G401.6 (cell line): ENCODE measurements around the gene ZBED2.
"Not testable (repeated sequence)": the region's sequence is repeated elsewhere in the genome, so short reads cannot be mapped to it uniquely, and the experiment has no call there.

Experiments used
- FAIRE-seq: peaks from 2 replicates; lab custom pipeline; 2012; peaks lifted over from hg19 to GRCh38; lab: Jason Lieb, UNC

ZBED2 gene, protein sequence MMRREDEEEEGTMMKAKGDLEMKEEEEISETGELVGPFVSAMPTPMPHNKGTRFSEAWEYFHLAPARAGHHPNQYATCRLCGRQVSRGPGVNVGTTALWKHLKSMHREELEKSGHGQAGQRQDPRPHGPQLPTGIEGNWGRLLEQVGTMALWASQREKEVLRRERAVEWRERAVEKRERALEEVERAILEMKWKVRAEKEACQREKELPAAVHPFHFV

DNA sequence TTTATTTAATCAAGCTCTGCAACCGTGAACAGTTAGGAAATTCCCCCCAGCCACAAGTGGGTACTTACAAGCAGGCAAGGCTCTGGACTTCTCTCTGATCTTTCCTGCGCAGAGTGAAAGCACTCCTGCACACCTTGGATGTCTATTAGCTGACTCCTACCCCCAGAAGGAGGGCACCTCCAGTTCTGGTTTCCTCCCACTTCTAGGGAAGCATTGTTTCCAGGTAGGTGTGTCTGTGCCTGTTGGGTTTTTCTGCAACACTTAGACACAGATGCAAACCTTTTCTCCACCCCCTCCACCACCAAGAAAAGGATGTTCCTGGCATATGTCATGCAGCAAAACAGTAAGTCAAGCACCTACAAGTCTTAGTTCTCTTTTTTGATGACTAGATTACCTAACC, at the start of gene ZBED2:
ZBED2 (minus strand) TSS at position 115 of the 400 bp plus-strand sequence. CDS start 1,145 bp downstream, outside the sequence.
- no peak for FAIRE-seq

DNA sequence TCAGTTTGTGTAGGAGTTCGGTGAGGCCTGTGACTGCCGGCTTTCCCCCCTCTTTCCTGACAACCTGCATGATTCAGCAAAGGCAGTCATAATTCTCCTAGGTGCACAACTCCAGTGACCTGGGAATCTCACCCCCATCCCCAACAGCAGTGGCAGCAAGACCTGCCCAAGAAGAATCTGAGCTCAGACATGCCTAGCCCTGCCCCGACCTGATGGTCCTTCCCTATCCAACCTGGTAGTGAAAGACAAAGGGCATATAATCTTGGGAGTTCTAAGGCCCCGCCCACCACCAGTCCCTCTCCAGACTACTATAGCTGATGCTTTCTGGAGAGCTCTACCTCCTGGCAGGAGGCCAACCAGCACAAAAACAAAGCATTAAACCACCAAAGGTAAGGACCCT, 44.2 kb upstream of the ZBED2 start:
- FAIRE-seq, result no peak

DNA sequence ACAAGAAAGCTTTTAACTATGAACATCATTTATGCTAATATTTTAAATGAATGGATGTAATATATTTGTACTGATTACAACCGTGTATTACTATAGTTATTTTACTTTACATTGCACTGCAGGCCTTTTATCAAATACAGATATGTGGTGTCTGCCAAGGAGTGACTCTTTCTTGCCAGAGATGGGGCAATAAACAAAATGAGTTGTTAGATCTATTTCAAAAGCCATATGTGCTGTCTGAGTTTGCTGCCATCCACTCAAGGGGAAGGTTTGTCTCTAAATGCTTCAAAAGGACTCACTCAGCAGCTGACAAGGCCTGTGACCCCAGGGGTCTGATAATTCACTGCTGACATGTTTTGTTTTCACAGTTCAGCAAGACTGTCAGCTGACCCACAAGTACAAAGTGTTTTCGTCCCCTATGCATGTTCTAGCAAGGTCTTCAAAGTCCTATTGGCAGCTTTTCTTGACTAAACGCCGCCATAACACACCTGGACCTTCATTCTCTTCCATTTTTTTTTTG, 41.3 kb upstream of the ZBED2 start:
- FAIRE-seq, result no peak

DNA sequence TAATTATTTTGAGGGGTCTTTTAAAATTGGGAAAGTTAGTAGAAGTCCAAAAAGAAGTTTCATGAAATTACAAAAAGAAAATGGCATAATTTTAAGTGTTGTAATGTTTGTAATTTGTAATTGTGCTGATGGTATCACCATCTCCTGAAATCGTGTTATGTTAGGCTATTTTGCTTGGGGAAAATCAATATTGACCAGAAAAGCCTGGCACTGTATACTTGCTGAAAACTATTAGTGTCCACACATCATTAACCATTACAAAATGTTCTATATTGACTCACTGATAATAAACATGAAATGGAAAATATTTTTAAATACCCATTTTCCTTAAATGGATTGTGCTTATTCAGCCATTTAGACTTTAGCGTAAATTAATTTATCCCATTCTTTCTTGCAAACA, 40.3 kb upstream of the ZBED2 start:
- no peak for FAIRE-seq

DNA sequence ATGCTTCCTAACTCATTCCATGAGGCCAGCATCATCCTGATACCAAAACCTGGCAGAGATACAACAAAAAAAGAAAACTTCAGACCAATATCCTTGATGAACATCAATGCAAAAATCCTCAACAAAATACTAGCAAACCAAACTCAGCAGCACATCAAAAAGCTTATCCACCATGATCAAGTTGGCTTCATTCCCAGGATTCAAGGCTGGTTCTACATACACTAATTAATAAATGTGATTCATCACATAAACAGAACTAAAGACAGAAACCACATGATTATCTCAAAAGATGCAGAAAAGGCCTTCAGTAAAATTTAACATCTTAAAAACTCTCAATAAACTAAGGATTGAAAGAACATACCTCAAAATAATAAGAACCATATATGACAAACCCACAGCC, 35.5 kb upstream of the ZBED2 start:
- FAIRE-seq, result not testable (repeated sequence)

DNA sequence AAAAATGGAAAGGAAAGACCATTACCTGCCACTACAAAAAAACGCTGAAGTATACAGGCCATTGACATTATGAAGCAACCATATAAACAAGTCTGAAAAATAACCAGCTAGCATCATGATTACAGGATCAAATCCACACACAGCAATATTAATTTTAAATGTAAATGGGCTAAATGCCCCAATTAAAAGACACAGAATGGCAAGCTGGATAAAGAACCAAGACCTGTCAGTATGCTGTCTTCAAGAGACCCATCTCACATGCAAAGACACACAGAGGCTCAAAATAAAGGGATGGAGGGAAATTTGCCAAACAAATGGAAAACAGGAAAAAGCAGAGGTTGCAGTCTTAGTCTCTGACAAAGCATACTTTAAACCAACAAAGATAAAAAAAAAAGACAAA, 33.9 kb upstream of the ZBED2 start:
- FAIRE-seq, result not testable (repeated sequence)

DNA sequence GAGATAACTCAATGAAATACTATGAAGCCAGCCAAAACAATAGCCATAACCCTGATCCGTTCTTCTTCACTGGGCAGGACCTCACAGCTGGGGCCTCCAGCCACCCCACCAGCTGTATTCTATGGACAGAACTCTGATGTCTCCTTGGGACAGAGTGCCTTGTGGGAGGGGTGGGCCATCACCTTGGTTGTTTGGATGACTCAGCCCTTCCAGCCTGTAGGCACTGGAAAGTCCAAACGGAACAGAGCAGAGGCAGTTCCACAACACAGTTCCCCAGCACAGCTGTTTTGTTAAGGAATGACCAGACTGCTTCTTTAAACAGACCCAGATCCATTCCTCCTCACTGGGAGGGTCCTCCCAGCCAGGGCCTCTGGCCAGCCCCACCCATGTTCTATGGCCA, 31.9 kb upstream of the ZBED2 start:
- no peak for FAIRE-seq

DNA sequence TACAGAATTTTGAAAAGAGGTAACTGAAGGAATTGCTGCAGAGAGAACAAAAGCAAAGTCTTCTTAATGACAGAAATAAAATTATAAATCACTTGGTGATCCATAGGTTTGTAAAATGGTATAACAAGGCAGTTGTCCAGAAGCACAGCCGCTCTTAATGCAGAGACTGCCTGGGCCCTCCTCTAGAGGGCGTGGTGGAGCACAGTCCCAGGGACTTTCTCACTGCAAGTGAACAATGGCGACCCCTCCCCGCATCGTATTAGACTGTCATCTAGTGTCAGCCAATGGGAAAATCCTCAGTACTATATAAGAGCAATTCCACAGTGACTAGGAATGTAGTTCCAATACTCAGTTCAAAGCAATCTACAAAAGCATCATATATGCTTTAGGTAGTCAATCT, 26.4 kb upstream of the ZBED2 start:
- no peak for FAIRE-seq

DNA sequence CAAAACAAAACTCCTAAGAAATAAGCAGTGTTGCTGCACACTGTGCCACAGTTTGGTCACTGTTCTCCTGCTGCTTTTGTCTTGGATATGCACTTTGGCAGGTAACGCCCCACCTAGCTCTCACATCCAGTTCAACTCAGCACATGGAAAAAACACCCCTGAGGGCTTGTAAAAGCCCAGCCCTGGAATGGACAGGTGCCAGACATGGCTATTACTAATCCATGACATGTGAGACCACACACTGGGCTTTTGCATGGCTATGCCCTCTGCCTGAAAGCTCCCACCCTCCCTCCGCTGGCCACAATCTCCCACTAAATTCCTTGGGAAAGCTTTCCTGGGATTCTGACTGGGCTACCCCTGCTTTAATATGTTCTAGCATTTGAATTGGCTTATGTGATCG, 24.7 kb upstream of the ZBED2 start:
- FAIRE-seq, result no peak

DNA sequence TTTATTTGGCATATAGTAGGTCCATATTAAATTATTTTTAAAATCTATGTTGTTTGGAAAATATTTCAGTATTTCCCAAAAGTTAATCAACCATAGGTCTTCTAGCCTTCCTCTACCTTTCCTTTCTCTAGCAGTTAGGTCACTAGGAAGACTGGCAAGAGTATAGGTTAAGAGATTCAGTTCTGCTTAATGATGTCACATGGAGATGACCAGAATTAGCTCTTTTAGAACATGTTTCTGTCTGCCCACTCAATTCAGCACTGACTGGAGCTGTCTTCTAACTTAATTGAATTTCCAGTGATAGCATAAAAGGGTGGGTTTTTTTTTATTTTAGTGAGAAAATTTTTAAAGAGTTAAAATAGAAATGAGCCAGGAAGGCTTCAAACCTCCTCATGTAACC, 23.8 kb upstream of the ZBED2 start:
- FAIRE-seq, result no peak

DNA sequence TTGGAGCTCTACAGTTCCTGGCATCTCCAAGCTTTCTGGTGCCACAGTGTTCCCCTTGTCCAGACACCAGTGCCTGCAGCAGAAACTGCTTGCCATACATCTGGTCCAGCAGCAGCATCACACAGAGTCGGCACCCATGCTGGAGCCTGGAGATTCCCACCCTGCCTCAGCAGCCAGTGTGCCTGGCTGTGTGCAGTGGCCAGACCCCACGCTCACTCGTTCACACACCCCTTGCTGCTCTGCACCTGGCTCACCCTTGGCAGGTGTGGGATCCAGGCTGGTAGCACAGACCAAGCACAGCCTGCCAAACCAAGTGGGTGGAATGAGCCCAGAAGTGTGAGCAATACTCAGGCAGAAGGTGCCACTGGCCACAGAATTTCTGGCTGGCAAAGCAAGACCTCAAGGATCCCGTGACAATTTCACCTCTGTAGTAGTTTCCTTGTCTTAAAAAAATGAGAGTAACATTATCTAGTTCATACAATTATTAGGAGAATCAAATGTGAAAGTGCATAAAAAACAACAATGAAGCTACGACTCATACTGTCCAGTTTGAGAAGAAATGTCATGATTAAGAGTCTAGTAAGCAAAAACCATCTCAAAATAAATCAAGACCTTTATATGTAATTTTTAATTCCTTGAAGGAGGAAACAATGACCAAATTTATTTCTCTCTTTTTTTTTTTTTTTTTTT, 22.9 kb upstream of the ZBED2 start:
- FAIRE-seq, result no peak

DNA sequence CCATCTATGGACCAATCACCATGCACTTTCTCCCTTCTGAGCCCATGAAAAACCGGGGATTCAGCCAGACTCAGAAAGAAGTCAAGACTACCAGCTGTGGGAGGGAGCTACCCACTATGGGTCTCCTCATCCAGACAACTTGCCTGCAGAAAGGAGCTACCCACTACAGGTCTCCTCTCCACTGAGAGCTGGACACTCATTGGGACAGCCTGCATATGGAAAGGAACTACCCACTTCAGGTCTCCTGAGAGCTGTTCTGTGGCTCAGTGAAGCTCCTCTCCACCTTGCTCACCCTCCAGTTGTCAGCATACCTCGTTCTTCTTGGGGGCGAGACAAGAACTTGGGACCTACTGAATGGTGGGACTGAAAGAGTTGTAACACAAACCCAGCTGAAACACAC, 22.3 kb upstream of the ZBED2 start:
- FAIRE-seq, result no peak

DNA sequence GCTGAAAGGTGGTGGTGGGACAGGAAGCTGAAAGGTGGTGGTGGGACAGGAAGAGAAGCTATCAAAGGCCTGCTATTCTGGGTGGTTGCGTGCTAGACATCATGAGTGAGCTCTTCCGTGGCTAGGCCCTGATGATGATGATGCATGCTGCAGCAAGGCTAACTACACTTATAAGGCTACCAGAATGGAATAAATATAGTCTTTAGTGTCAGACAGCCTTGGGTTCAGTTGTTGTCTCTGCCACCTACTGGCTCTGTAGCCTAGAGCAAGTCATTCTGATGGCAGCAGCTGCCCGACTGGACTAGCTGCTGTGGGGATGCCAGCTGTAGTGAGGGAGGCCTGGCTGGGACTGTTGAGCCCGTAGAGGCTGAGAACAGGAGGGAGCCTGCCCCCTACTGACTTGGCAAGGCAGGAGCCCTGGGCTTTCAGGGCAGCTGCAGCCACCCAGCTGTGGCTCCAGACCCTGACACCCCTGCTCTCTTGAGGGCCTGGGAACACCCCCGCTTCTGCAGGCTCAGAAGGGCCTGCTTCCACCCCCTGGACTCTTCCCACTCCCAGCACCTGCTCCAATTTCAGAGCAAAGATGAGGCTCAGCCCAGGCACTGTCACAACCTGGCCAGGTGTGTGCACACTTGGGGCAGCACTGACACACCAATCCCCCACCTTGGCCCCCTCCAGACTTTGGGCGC, 21.4 kb upstream of the ZBED2 start:
- no peak for FAIRE-seq

DNA sequence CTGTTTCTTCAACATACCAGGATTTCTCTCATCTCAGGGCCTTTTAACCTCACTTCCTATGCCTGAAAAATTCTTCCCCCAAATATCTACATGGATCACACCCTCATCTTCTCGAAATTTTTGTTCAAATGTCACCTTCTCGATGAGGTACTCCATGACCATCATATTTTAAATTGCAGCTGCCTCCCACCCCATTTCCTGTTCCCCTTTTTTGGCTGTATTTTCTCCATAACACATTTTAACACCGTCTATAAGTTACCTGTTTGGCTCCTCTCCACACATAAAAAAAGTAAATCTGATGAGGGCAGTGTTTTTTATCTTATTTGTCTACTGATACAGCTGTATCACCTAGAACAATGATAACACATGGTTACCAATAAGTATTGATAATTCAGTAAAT, 20.7 kb upstream of the ZBED2 start:
- no peak for FAIRE-seq

DNA sequence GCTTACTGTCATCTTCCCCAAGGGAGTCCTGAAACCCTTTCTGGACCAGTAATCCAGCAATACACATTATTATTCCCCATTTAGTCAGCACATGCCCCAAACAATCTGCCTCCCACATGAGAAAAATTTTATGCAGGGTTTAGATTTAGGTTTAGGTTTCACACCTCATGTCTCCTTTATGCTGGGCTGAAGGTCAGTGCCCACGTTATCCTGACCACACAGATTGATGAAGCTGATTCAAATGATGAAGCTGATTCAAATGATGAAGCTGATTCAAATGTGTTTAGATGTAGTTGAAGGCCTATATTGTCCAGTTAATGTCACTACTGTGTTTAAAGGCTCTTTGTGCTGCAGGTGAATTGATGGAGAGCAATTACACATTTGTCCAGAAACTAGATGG, 18.1 kb upstream of the ZBED2 start:
- FAIRE-seq, result no peak

DNA sequence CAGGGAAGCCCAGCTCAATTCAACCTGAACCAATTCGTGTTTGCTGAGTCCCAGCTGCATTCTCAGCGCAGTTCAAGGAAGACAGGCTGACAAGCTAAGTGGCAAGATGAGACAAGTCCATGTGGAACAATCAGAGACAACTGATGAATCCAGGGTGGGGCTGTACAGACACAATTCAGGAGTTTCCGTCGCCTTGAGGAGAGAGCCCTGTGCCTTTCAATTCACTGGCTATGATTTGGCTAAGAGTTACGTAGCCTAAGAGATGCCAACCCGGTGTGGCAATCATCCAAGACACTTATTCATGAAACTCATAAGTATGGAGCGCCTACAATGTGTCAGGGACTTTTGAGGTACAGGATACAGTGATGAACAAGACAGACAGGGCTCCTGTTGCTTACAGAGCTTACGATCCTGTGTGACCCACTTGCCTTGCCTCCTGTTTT, 15.5 kb upstream of the ZBED2 start:
- no peak for FAIRE-seq

DNA sequence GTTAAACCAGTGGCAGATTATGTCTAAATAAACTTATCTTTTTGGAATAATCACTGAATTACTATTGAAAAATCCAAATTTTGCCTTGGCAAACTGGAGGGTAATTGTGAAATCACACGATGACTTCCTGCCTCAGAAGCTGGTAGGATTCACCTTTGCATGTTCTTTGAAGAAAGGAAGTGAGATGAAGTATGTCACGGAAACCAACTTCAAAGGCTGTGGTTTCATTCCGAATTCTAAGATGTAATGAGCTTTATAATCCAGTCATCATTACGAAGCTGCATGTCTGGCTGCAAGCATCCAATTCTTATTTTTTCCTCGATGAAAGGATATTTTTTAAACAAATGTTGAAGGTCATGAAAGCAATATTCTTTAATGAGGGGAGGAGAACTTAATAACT, 15.0 kb upstream of the ZBED2 start:
- FAIRE-seq, result no peak

DNA sequence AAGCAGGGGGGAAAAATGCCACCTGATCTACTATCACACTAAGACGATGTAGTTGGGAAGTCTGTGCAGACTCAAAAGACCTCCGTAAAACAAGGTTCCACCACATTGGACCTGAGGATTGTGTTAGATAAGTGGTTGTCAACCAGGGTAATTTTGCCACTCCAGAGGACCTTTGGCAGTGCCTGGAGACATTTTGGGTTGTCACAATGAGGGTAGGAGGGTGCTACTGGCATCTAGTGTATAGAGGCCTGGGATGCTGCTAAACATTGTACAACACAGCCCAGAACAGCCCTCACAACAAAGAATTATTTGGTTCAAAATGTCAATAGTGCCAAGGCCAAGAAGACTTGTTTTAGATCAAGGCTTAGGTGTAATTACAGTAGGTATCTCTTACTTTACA, 14.6 kb upstream of the ZBED2 start:
- FAIRE-seq, result no peak

DNA sequence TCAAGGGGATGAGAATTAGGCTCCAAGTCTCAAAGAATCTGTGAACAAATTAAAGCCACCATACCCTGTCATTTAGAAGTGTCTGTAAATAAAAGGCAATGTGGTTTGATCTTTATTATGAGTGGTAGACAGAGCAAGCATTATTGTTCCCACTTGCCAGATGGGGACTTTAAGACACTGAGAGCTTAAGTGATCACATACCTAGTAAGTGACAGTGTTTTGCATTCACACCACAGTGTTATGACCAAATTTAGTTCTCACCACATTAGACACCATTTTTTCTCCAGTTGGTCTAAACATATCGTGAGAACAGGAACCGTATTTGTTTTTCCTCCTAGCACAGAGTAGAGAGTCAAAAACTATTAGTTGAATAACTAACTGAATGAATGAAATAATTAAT, 13.2 kb upstream of the ZBED2 start:
- FAIRE-seq, result no peak

DNA sequence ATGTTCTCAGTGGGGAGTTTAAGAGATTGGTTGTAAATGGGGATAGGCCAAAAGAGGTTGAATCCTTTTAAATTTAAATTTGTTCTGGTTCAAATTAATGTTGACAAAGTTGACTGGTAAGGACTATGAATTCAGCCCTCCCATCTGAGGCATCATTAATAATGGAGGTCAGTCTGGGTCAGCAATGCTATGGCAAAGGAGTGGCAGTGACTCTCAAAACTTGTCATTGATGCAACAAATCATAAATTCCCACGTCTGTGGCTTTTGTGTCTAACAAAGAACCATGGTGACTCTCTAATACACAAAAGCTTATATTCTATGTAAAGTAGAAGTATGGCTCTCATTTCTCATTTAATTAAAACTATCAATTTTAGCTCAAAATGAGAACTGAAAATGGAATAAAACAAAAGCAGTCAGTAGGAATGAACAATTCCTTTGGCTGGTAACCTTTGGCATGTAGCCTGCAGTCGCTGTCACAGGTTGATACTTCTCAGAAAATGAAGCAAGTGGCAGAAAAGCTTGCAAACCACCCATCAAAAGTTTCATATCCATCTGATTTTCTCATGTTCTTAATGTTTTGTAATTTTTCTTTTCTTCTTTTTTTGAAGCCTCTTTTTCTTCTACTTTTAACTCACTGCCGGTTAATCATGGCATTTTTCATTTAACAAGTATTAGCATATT, 12.2 kb upstream of the ZBED2 start:
- FAIRE-seq, result no peak

DNA sequence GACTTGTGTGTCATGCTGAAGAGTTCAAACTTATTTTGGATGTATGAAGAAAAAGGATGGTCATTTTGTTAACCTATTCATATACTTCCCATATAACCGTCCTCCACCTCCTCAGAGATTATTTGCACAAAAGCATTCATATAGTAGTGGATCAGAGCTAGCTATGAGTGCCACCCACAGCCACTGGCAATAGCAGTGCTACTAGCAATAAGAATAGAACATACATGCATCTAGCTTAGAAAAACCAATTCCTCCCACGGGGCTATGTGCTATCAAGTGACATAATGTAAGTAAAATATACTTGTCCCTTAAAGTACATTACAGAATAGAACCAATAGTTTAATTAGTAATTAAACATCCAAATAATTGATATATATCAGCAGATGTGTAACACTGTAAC, 10.3 kb upstream of the ZBED2 start:
- no peak for FAIRE-seq

DNA sequence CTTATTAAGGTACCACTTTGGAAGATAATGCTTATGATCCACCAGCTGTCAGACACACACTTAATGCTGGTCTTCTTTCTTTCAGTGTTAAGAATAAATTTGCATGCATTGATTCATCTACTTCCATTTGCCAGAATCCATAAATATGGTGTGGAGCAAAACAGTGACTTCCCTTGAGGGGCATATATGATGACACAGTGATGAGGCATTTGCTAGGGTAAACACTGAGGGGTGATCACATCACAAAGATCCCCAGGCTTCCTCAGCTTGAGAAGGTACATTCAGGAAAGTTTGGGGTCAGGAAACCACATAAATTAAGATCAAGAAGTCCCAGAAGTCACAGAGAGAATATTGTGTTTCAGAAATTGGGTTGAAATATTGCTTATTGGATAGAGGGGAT, 9.9 kb upstream of the ZBED2 start:
- FAIRE-seq, result no peak

DNA sequence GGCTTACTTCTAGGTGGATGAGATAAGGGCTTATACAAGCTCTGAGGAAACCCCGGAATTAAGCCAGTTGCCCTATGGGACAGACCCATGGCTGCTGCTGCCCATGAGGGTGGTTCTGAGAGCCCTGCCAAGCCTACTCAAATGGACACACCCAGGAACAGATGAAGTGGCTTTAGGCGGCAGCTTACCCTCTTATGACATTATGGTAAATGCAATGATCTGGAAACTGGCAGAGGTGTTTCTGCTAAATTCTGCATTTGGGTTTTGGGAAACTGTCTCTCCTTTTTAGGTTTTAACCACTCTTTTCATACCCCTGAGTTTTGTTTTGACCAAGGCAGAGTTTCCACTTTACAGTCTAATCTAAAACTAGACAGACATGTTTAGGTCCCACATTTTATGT, 9.0 kb upstream of the ZBED2 start:
- FAIRE-seq, result no peak
